ENCODE measurements around the gene CSRP3.

DNA sequence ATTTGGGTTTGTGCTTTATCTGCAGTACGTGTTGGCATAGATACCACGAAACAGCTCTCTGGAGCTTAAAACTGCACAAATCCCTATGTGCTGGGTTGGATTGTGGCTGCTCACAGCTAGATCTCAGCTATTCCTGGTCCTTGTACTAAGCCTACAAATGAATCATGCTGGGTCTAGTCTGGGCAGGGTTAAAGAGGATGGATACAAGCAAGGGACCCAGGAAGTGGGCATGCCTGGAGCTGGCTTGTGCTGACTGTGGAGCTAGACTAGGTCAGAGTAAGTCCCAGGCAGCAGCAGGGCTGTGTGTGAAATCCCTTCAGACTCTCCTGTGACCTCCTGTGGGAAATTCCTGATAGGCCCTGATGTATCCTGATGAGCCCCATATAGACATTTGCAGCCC lies 42.8 kb upstream of the CSRP3 start:
- TF ChIP-seq, protein P1, sequence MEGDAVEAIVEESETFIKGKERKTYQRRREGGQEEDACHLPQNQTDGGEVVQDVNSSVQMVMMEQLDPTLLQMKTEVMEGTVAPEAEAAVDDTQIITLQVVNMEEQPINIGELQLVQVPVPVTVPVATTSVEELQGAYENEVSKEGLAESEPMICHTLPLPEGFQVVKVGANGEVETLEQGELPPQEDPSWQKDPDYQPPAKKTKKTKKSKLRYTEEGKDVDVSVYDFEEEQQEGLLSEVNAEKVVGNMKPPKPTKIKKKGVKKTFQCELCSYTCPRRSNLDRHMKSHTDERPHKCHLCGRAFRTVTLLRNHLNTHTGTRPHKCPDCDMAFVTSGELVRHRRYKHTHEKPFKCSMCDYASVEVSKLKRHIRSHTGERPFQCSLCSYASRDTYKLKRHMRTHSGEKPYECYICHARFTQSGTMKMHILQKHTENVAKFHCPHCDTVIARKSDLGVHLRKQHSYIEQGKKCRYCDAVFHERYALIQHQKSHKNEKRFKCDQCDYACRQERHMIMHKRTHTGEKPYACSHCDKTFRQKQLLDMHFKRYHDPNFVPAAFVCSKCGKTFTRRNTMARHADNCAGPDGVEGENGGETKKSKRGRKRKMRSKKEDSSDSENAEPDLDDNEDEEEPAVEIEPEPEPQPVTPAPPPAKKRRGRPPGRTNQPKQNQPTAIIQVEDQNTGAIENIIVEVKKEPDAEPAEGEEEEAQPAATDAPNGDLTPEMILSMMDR (IDR thresholded peaks at IDR 0.05): no peak
- TF ChIP-seq POLR2A (IDR thresholded peaks at IDR 0.05): no peak

All from right lobe of liver (tissue), 4 donors.